Endothelial cell (in vitro differentiated cells): Measurements from ENCODE around the gene TRIM38. TPM values are rescaled to one million over a fixed set of nuclear protein-coding genes. Genes with fewer than 3 reads are reported as not detected.
"Not testable (repeated sequence)": the region's sequence is repeated elsewhere in the genome, so short reads cannot be mapped to it uniquely, and the experiment has no call there.

Source experiments
- DNase-seq: peaks from one replicate; pipeline ENCODE4 v3.0.0; 2021; ENCODE audit warnings: low spot score
- H3K27ac Mint-ChIP-seq: one replicate; pipeline ENCODE4 v1.8.0; 2021; ENCODE audit warnings: mixed read lengths, inconsistent platforms; ENCODE audit not compliant: unreplicated experiment
- H3K27me3 Mint-ChIP-seq: one replicate; pipeline ENCODE4 v1.8.0; 2021; ENCODE audit warnings: mild to moderate bottlenecking, moderate library complexity, mixed read lengths, inconsistent platforms; ENCODE audit not compliant: unreplicated experiment
- H3K36me3 Mint-ChIP-seq: one replicate; pipeline ENCODE4 v1.8.0; 2021; ENCODE audit warnings: mild to moderate bottlenecking, low read depth, mixed read lengths, inconsistent platforms; ENCODE audit not compliant: unreplicated experiment
- H3K4me1 Mint-ChIP-seq: one replicate; pipeline ENCODE4 v1.8.0; 2021; ENCODE audit warnings: mild to moderate bottlenecking, mixed read lengths, inconsistent platforms; ENCODE audit not compliant: unreplicated experiment
- H3K4me3 Mint-ChIP-seq: one replicate; pipeline ENCODE4 v1.8.0; 2021; ENCODE audit warnings: mild to moderate bottlenecking, mixed read lengths, inconsistent platforms; ENCODE audit not compliant: unreplicated experiment
- H3K9me3 Mint-ChIP-seq: one replicate; pipeline ENCODE4 v1.8.0; 2021; ENCODE audit warnings: mixed read lengths, inconsistent platforms; ENCODE audit not compliant: unreplicated experiment
- total RNA-seq: library from RNA; stranded (reverse); fragmentation: NEBNext Ultra II Directional; extraction: Animal tissue kit (Norgen Biotek cat#: 25700); gene quantifications from one replicate; pipeline ENCODE4 v1.2.1, GENCODE V29; 2021; ENCODE audit not compliant: unreplicated experiment
- TF ChIP-seq, protein P1 (sequence below): fragments of 200-600 bp; sonication (generic); IDR thresholded peaks from one replicate; pipeline ENCODE4 v1.5.0; 2021; ENCODE audit warnings: antibody characterized with exemption; ENCODE audit not compliant: unreplicated experiment

Gene TRIM38
- total RNA-seq, 1 donor from 2014 or later = 3.8 TPM

DNA sequence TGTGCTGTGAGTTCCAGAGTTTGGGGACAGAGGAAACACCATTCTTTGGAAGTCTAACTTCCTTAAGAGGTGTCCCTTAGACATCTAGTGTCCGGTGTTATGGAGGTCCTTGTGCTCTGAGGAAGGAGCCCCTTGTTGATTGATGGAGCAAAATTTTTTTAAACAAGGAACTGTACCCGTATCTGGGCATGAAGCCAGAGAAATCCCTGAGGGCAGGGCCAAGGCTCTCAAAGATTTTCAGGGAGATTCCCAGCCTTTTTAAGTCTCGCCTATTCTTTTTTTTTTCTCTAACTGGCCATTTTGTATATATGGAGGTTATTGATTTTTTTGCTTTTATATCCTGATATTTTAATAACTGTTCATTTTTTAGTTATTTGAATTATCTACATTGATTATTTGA, 45.9 kb downstream of the TRIM38 start:
- peaks cover 24% of the 10 kb centered on the region for H3K4me1 Mint-ChIP-seq
- no peak overlapping the region for H3K27ac Mint-ChIP-seq
- H3K9me3 Mint-ChIP-seq = no peaks in the 10 kb centered on the region
- TF ChIP-seq, protein P1, sequence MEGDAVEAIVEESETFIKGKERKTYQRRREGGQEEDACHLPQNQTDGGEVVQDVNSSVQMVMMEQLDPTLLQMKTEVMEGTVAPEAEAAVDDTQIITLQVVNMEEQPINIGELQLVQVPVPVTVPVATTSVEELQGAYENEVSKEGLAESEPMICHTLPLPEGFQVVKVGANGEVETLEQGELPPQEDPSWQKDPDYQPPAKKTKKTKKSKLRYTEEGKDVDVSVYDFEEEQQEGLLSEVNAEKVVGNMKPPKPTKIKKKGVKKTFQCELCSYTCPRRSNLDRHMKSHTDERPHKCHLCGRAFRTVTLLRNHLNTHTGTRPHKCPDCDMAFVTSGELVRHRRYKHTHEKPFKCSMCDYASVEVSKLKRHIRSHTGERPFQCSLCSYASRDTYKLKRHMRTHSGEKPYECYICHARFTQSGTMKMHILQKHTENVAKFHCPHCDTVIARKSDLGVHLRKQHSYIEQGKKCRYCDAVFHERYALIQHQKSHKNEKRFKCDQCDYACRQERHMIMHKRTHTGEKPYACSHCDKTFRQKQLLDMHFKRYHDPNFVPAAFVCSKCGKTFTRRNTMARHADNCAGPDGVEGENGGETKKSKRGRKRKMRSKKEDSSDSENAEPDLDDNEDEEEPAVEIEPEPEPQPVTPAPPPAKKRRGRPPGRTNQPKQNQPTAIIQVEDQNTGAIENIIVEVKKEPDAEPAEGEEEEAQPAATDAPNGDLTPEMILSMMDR = no peak
- DNase-seq = no peak
- no peak overlapping the region for H3K4me3 Mint-ChIP-seq
- peaks cover 1% of the 10 kb centered on the region for H3K27me3 Mint-ChIP-seq
- H3K36me3 Mint-ChIP-seq = peaks cover 4% of the 10 kb centered on the region

DNA sequence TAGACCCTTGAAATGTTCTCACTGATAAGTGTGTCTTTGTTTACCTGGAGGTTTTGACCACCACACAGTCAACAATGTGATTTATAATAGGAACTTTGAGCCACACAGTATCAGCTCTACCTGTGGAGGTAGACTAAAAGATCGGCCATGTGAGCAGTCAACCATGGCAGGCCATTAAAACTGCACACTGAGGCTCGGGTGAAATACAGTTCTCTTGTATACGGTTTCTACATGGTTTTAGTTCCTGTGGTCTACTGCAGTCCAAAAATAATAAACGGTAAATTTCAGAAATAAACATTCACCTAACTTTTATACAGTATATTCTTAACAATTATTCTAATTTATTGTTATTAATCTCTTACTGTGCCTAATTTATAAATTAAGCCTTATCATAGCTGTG, 47.2 kb downstream of the TRIM38 start:
- peaks cover 24% of the 10 kb centered on the region for H3K4me1 Mint-ChIP-seq
- TF ChIP-seq, protein P1 = no peak
- DNase-seq = no peak
- H3K9me3 Mint-ChIP-seq = no peaks in the 10 kb centered on the region
- peaks cover 1% of the 10 kb centered on the region for H3K27me3 Mint-ChIP-seq
- H3K4me3 Mint-ChIP-seq = no peak overlapping the region
- H3K27ac Mint-ChIP-seq = no peak overlapping the region
- peaks cover 4% of the 10 kb centered on the region for H3K36me3 Mint-ChIP-seq

DNA sequence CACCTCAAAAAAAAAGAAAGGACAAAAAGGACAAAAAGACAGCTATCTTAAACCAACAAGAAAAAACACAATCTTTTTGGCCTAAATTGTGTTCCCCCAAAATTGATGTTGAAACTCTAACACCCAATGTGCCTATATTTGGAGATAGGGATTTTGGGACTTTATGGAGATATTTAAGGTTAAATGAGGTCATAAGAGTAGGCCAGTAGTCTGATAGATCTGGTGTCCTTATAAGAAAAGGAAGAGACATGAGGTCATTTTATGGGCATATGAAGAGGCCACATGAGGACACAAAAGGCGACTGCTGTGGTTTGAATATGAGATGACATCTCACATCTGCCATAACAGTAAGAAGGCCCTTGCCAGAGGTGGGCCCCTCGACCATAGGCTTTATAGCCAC, 49.5 kb downstream of the TRIM38 start:
- H3K27ac Mint-ChIP-seq = no peak overlapping the region
- no peak overlapping the region for H3K4me3 Mint-ChIP-seq
- no peaks in the 10 kb centered on the region for H3K9me3 Mint-ChIP-seq
- TF ChIP-seq, protein P1 = no peak
- DNase-seq = no peak
- peaks cover 7% of the 10 kb centered on the region for H3K4me1 Mint-ChIP-seq
- H3K27me3 Mint-ChIP-seq = peaks cover 1% of the 10 kb centered on the region
- peaks cover 4% of the 10 kb centered on the region for H3K36me3 Mint-ChIP-seq

DNA sequence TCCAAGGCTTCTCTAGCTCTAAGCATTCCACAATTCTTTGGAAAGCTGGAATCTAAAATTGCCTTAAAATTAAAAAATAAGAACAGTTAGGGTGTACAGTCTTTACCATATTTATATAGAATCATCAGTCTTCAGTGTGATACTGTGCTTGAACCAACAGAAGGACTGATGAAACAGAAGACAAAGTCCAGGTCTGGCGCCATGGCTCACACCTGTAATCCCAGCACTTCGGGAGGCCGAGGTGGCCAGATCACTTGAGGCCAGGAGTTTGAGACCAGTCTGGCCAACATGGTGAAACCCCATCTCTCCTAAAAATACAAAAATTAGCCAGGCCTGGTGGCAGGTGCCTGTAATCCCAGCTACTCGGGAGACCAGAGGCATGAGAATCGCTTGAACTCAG, 51.8 kb downstream of the TRIM38 start:
- H3K36me3 Mint-ChIP-seq, H3K27ac Mint-ChIP-seq, H3K4me1 Mint-ChIP-seq, DNase-seq, H3K27me3 Mint-ChIP-seq, H3K9me3 Mint-ChIP-seq, H3K4me3 Mint-ChIP-seq: not testable (repeated sequence)

DNA sequence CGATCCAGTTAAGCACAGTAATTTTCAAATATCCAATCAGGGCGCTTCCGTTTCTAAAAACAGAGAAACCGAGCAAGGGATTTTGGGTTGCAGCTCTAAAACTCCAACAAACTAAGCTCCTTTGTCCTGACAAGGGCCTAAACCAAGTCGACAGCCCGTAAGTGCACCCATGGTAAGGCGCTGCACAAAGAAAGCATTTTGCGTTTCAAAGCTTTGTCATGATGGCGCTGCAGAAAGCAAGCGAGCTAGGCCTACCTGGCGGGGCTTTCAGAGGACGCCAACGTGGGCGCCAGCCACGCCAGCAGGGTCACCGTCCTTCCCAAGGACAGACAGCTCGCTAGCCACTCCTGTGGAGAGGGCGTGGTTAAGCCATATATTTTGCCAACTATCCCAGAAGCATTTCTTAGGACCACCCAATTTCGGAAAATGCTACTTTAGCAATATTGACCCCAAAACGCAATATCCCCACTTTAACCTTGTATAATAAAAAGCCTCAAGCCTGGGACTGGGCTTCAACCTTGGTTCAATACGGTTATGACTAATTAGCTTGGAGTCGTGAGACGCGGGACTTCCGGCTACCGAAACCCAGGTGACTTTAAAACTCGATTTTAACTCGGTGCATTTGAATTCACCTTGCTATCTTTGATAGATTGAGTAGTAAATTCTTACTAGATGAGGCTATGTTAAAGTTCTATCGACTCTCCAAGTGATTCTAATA, 53.8 kb downstream of the TRIM38 start:
- TF ChIP-seq, protein P1 = no peak
- DNase-seq = no peak
- Mint-ChIP-seq H3K36me3 (no peaks in the 10 kb centered on the region), H3K27ac (peak overlapping the region; percentile 57), H3K4me1 (peaks cover 3% of the 10 kb centered on the region), H3K4me3 (peak overlapping the region; percentile 69), H3K27me3 (peaks cover 5% of the 10 kb centered on the region), H3K9me3 (no peaks in the 10 kb centered on the region)
